ENCODE results near the gene ATP5ME. TPM values are rescaled to one million over a fixed set of nuclear protein-coding genes. Genes with fewer than 3 reads are reported as not detected.

ATP5ME gene, protein sequence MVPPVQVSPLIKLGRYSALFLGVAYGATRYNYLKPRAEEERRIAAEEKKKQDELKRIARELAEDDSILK
- polyA plus RNA-seq (2011; rRNA removed) (275 and 330 TPM in 2 replicates), polyA minus RNA-seq (2011; rRNA and poly(A)+ RNA removed) (38.7 and 68.8 TPM in 2 replicates)

DNA sequence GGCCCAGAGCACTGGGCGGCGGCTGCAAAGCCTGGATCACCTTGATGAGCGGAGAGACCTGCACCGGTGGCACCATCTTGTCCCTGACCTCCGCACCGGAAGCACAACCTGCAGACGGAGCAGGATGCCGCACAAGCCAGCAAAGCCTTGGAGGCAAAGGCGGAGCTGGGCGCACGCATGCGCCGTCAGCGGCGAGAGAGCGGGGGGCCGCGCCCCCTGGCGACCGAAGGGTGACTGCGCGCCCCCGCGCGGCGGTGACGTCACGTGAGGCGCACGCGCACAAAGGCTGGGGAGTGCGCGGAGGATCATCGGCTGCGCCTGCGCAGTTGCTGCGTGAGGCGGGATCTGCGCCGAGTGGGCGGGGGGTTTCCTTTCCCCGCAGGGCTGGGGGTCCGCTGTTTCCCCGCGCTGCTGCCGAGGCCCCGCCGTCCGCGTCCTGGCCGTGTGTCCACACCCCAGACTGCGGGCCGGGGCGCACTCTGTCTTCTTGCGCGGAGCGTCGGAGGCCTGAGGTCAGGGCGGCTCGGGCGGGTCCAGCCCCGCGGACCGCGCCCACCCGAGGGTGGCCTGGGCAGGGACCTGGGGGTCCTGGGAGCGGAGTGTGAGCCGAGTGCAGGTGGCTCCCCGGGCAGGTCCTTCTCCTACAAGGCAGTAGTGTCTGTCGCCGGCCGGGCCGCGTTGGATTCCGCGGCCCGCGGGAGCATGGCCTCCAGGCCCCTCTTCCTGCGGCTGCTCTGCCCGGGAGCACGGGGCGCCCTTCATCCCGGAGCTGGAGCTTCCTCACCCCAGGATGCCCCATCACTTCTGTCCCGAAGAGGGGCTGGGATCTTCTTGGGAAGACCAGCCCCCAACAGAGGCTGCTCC lies at the start of gene ATP5ME, which contains the start of gene MYL5:
Gene ATP5ME, minus strand, starts transcription at position 105 of the 864 bp plus-strand sequence. Its CDS starts 29 bp downstream, at position 76.
Gene MYL5, plus strand, starts transcription at position 371 of the 864 bp plus-strand sequence. CDS start 3,485 bp downstream, outside the sequence.
- no peaks in the 10 kb centered on the region for H3K27me3 ChIP-seq (ENCODE audit: control insufficient read depth, insufficient read depth, low read length)
- CTCF ChIA-PET: interaction anchor here (0.6 to 4.3 kb wide), 6 partner anchors 9 to 25 kb away, joined by 3 to 22 read pairs (median 4); no protein-coding TSS in a partner anchor
- DNase-seq (ENCODE audit: low read depth): peak; percentile 83
- TF ChIP-seq, protein P1, sequence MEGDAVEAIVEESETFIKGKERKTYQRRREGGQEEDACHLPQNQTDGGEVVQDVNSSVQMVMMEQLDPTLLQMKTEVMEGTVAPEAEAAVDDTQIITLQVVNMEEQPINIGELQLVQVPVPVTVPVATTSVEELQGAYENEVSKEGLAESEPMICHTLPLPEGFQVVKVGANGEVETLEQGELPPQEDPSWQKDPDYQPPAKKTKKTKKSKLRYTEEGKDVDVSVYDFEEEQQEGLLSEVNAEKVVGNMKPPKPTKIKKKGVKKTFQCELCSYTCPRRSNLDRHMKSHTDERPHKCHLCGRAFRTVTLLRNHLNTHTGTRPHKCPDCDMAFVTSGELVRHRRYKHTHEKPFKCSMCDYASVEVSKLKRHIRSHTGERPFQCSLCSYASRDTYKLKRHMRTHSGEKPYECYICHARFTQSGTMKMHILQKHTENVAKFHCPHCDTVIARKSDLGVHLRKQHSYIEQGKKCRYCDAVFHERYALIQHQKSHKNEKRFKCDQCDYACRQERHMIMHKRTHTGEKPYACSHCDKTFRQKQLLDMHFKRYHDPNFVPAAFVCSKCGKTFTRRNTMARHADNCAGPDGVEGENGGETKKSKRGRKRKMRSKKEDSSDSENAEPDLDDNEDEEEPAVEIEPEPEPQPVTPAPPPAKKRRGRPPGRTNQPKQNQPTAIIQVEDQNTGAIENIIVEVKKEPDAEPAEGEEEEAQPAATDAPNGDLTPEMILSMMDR (IDR thresholded peaks at IDR 0.05; ENCODE audit: insufficient read depth, low read depth, low read length): peak; percentile 63
- peaks cover 12% of the 10 kb centered on the region for H3K36me3 ChIP-seq (ENCODE audit: control insufficient read depth, insufficient read depth, low read length)
- POLR2A ChIA-PET: no interaction called here
- H3K4me3 ChIP-seq (ENCODE audit: low read depth, low read length): peak within 1 kb of the TSS; percentile 89

GRCh38 chr4:722851-723360 lies 48.8 kb upstream of the ATP5ME start:
- CTCF ChIA-PET: no interaction called here
- Histone ChIP-seq H3K4me3 (ENCODE audit: low read depth, low read length) (no peak overlapping the region), H3K36me3 (ENCODE audit: control insufficient read depth, insufficient read depth, low read length) (peaks cover 10% of the 10 kb centered on the region), H3K27me3 (ENCODE audit: control insufficient read depth, insufficient read depth, low read length) (no peaks in the 10 kb centered on the region)
- DNase-seq (ENCODE audit: low read depth): no peak
- POLR2A ChIA-PET: no interaction called here
- TF ChIP-seq, protein P1 (IDR thresholded peaks at IDR 0.05; ENCODE audit: insufficient read depth, low read depth, low read length): no peak

DNA sequence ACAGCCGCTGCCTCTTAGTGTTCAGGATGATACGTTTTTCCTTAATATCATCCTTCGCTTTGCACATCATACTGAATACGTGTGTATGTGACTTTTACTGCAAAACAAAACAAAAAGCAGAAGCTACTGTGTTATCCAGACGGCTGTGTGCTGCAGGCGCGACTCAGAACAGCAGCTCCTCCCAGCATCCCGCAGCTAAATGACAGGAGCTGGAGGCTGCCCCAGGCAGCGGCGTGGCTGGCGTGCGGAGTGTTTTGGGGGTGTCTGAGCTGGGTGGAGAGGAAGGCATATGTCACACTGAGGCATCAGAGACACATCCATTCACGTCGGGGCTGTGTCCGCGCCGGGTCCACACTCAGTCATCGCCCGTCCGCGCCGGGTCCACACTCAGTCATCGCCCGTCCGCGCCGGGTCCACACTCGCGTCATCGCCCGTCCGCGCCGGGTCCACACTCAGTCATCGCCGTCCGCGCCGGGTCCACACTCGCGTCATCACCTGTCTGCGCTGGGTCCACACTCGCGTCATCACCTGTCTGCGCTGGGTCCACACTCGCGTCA lies 48.2 kb upstream of the ATP5ME start:
- CTCF ChIA-PET: no interaction called here
- Histone ChIP-seq H3K4me3 (ENCODE audit: low read depth, low read length) (no peak overlapping the region), H3K27me3 (ENCODE audit: control insufficient read depth, insufficient read depth, low read length) (no peaks in the 10 kb centered on the region), H3K36me3 (ENCODE audit: control insufficient read depth, insufficient read depth, low read length) (peaks cover 12% of the 10 kb centered on the region)
- DNase-seq (ENCODE audit: low read depth): no peak
- POLR2A ChIA-PET: no interaction called here
- TF ChIP-seq, protein P1 (IDR thresholded peaks at IDR 0.05; ENCODE audit: insufficient read depth, low read depth, low read length): no peak

GRCh38 chr4:721261-722168 lies 47.4 kb upstream of the ATP5ME start:
- Histone ChIP-seq H3K36me3 (ENCODE audit: control insufficient read depth, insufficient read depth, low read length) (peaks cover 12% of the 10 kb centered on the region), H3K27me3 (ENCODE audit: control insufficient read depth, insufficient read depth, low read length) (no peaks in the 10 kb centered on the region), H3K4me3 (ENCODE audit: low read depth, low read length) (no peak overlapping the region)
- POLR2A ChIA-PET: no interaction called here
- CTCF ChIA-PET: interaction anchor here (1.2 kb wide), 1 partner anchor 21 kb away, joined by 3 read pairs; no protein-coding TSS in a partner anchor
- TF ChIP-seq, protein P1 (IDR thresholded peaks at IDR 0.05; ENCODE audit: insufficient read depth, low read depth, low read length): no peak
- no peak for DNase-seq (ENCODE audit: low read depth)
